HCT116 (cell line): ENCODE results near the gene NDUFA7. TPM values are rescaled to one million over a fixed set of nuclear protein-coding genes. Genes with fewer than 3 reads are reported as not detected.

ENCODE experiments used
- ATAC-seq: fragments of 200-7000 bp; cut with Tn5 transposase; 2 replicates; pipeline ENCODE4 v1.9.1; 2020; ENCODE audit warnings: mild to moderate bottlenecking, moderate library complexity
- BruUV-seq: library from RNA; stranded (reverse); fragments of 400-500 nt; replicated peaks from 2 replicates; lab custom pipeline; 2021; lab: Mats Ljungman, UMichigan
- CTCF ChIA-PET: fragments of 300-600 bp; sonication (Branson Sonifier 250); formaldehyde crosslinking; loops from one replicate; lab custom pipeline; 2021; ENCODE audit warnings: antibody characterized with exemption; lab: Charles Lee
- POLR2A ChIA-PET: fragments of 300-600, 350-600 bp; sonication (Branson Sonifier 250); formaldehyde crosslinking; loops from one replicate; lab custom pipeline; 2021; ENCODE audit warnings: antibody characterized with exemption; lab: Charles Lee
- RAD21 ChIA-PET, 2 experiments: fragments of 300-600 bp; sonication (Branson Sonifier 250); formaldehyde crosslinking; loops; one replicate each; lab custom pipeline; 2023; ENCODE audit warnings: low total read pairs in 2 of 2; ENCODE audit not compliant: uncharacterized antibody in 2 of 2, unreplicated experiment in 2 of 2, low non-redundant PET in 1 of 2; lab: Charles Lee
- DNase-seq: peaks from one replicate; pipeline ENCODE4 v3.0.0-alpha.2; 2010; ENCODE audit warnings: low read depth, low spot score
- H2AFZ ChIP-seq: fragments of 200-600 bp; shearing (Covaris generic), sonication (generic); 2 replicates; pipeline ENCODE4 v1.6.1; 2017; ENCODE audit warnings: low read depth, mixed run types, mixed read lengths, antibody characterized with exemption, low read length; ENCODE audit not compliant: poor library complexity, severe bottlenecking
- H3K27ac ChIP-seq: 2 replicates; pipeline ENCODE4 v1.5.1; 2012; ENCODE audit warnings: low read depth, low read length
- H3K27me3 ChIP-seq: fragments of 200-600 bp; sonication (generic); 2 replicates; pipeline ENCODE4 v1.6.1; 2016; ENCODE audit warnings: mixed run types, low read length, mixed read lengths; ENCODE audit not compliant: insufficient read depth
- H3K36me3 ChIP-seq, 2 experiments: fragments of 200-500 bp in 1 of 2; fragments of 200-600 bp in 1 of 2; sonication (Bioruptor generic) in 1 of 2; sonication (generic) in 1 of 2; 2 replicates each; pipeline versions ENCODE4 v1.5.1 to v1.6.1; 2014 to 2016; ENCODE audit warnings: low read length in 2 of 2, inconsistent platforms in 1 of 2, mixed read lengths in 1 of 2, mixed run types in 1 of 2; ENCODE audit not compliant: insufficient read depth in 2 of 2, control insufficient read depth in 1 of 2
- H3K4me1 ChIP-seq, 2 experiments: fragments of 200-600 bp in 1 of 2; sonication (generic) in 1 of 2; 2 replicates each; pipeline versions ENCODE4 v1.5.1 to v1.6.1; 2012 to 2017; ENCODE audit warnings: low read length in 2 of 2, inconsistent platforms in 1 of 2, mild to moderate bottlenecking in 1 of 2, mixed read lengths in 1 of 2, mixed run types in 1 of 2, moderate library complexity in 1 of 2; ENCODE audit not compliant: insufficient read depth in 2 of 2, control insufficient read depth in 1 of 2
- H3K4me2 ChIP-seq: fragments of 200-600 bp; sonication (generic); 2 replicates; pipeline ENCODE4 v1.6.1; 2017; ENCODE audit warnings: mixed run types, low read length, mixed read lengths
- H3K4me3 ChIP-seq, 2 experiments: fragments of 200-600 bp in 1 of 2; sonication (generic) in 1 of 2; replicated peaks in 1 of 2; 2 replicates each; pipeline ENCODE4 v1.5.1; 2011 to 2016; ENCODE audit warnings: low read length in 2 of 2, control low read depth in 1 of 2, low read depth in 1 of 2, mild to moderate bottlenecking in 1 of 2, mixed read lengths in 1 of 2, mixed run types in 1 of 2
- H3K79me2 ChIP-seq: fragments of 200-600 bp; sonication (generic); 2 replicates; pipeline ENCODE4 v1.6.1; 2017; ENCODE audit warnings: mild to moderate bottlenecking, mixed run types, low read length, moderate library complexity, mixed read lengths; ENCODE audit not compliant: insufficient read depth
- H3K9ac ChIP-seq: fragments of 200-600 bp; sonication (generic); 2 replicates; pipeline ENCODE4 v1.6.1; 2016; ENCODE audit warnings: low read length, mixed read lengths
- H3K9me2 ChIP-seq: fragments of 200-600 bp; sonication (generic), shearing (Covaris generic); 2 replicates; pipeline ENCODE4 v1.6.1; 2017; ENCODE audit warnings: mixed run types, mild to moderate bottlenecking, moderate library complexity; ENCODE audit not compliant: insufficient read depth
- H3K9me3 ChIP-seq, 2 experiments: fragments of 200-500 bp in 1 of 2; fragments of 200-600 bp in 1 of 2; sonication (Bioruptor generic) in 1 of 2; sonication (generic) in 1 of 2; 2 replicates each; pipeline ENCODE4 v1.6.1; 2014 to 2017; ENCODE audit warnings: low read length in 2 of 2, mixed read lengths in 2 of 2, inconsistent platforms in 1 of 2, low read depth in 1 of 2, mild to moderate bottlenecking in 1 of 2, mixed run types in 1 of 2, moderate library complexity in 1 of 2; ENCODE audit not compliant: control insufficient read depth in 1 of 2, insufficient read depth in 1 of 2
- H4K20me1 ChIP-seq: fragments of 200-600 bp; sonication (generic), shearing (Covaris generic); 2 replicates; pipeline ENCODE4 v1.6.1; 2017; ENCODE audit warnings: mixed run types, mild to moderate bottlenecking, moderate library complexity; ENCODE audit not compliant: insufficient read depth
- CTCF ChIP-seq, 3 experiments: fragments of 200-600 bp in 1 of 3; sonication (generic) in 1 of 3; IDR thresholded peaks in 2 of 3; conservative IDR thresholded peaks in 1 of 3; 2 replicates each; pipeline ENCODE4 v1.5.1; 2012 to 2017; ENCODE audit warnings: low read depth in 2 of 3, low read length in 2 of 3, antibody characterized with exemption in 1 of 3, borderline replicate concordance in 1 of 3, control low read depth in 1 of 3, mild to moderate bottlenecking in 1 of 3, mixed read lengths in 1 of 3, mixed run types in 1 of 3, moderate library complexity in 1 of 3; ENCODE audit not compliant: insufficient read depth in 1 of 3
- EGR1 ChIP-seq: IDR thresholded peaks from 2 replicates; pipeline ENCODE4 v1.6.1; 2012; ENCODE audit warnings: low read depth
- POLR2AphosphoS5 ChIP-seq: IDR thresholded peaks from 2 replicates; pipeline ENCODE4 v1.6.1; 2011; ENCODE audit warnings: mild to moderate bottlenecking, low read depth, low read length, moderate library complexity
- intact Hi-C: fragments of 100-400 bp; cut with micrococcal nuclease; formaldehyde crosslinking; loops from 2 replicates; pipeline ENCODE4 v1.10.0; 2022
- total RNA-seq: library from RNA; stranded (reverse); gene quantifications from one replicate; pipeline ENCODE4 v1.2.1, GENCODE V29; 2021; ENCODE audit not compliant: unreplicated experiment

NDUFA7 gene
- total RNA-seq, 1 experiment from 2014 or later, result 86.9 TPM

- Histone ChIP-seq H3K27ac (peak overlapping the region; percentile 100), H3K9ac (peak overlapping the region; percentile 90), H3K27me3 (no peaks in the 10 kb centered on the region), H3K4me3 (peak overlapping the region; percentile 40 to 82), H4K20me1 (no peaks in the 10 kb centered on the region), H3K9me3 (no peaks in the 10 kb centered on the region), H3K36me3 (no peaks in the 10 kb centered on the region), H2AFZ (peak overlapping the region; percentile 32), H3K79me2 (peaks cover 15% of the 10 kb centered on the region), H3K4me1 (peaks cover 18 to 31% of the 10 kb centered on the region in 2 experiments), H3K4me2 (peak overlapping the region; percentile 97), H3K9me2 (no peaks in the 10 kb centered on the region)
- ChIA-PET POLR2A (interaction anchor here (0.6 to 4.5 kb wide), 9 partner anchors 8 to 178 kb away, joined by 3 to 37 read pairs (median 4); partner anchors contain the start of genes HNRNPM, KANK3, NDUFA7 and RAB11B), CTCF (interaction anchor here (0.9 to 3.5 kb wide), 16 partner anchors 9 to 415 kb away, joined by 3 to 21 read pairs (median 4); partner anchors contain the start of genes SNAPC2 and TIMM44), RAD21 (interaction anchor here (0.6 to 0.8 kb wide), 3 partner anchors 19 to 318 kb away, joined by 3 read pairs; no protein-coding TSS in a partner anchor)
- intact Hi-C loops, result loop anchor here (10.0 kb wide), 1 partner anchor 181 kb away; no protein-coding TSS in a partner anchor
- ATAC-seq (peak; percentile 75), DNase-seq (no peak)
- BruUV-seq, result no TSS peak
- TF ChIP-seq POLR2AphosphoS5, result peak; percentile 2; the same call in 1 of the 2 replicates
- TF ChIP-seq CTCF (IDR thresholded peaks at IDR 0.05 in 2 of 3, conservative IDR thresholded peaks at IDR 0.05 in 1 of 3; ENCODE audit: borderline replicate concordance in 1 of 3, insufficient read depth in 1 of 3, low read depth in 2 of 3, low read length in 2 of 3), result peak in 2 of 3 experiments; percentile 58 to 59; a peak in 4 of 6 replicates
- TF ChIP-seq EGR1, result no peak
These were observed 14.3 kb upstream of the NDUFA7 start for GRCh38 chr19:8335343-8336071.
